ENCODE measurements around the gene SHCBP1L. TPM values are rescaled to one million over a fixed set of nuclear protein-coding genes. Genes with fewer than 3 reads are reported as not detected.

Gene SHCBP1L
- total and polyA plus RNA-seq, 9 of the 15 experiments (the other 6 are each of a cell fraction or from before 2014, with no cell fraction given) = not detected

DNA sequence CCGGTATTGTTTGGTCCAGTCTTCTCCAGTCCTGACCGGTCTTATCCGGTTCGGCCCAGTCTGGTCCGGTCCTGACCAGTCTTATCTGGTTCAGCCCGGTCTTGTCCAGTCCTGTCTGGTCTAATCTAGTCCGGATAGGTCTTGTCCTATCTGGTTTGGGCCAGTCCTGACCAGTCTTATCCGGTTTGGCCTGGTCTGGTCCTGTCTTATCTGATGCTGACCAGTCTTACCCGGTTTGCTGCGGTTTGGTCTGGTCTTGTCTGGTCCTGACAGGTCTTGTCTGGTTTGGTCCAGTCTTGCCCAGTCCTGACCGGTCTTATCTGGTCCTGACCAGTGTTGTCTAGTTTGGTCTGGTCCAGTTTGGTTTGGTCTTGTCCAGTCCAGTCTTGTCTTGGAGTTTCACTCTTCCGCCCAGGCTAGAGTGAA, 83.7 kb downstream of the SHCBP1L start (continued):
- TF ChIP-seq, protein P1, sequence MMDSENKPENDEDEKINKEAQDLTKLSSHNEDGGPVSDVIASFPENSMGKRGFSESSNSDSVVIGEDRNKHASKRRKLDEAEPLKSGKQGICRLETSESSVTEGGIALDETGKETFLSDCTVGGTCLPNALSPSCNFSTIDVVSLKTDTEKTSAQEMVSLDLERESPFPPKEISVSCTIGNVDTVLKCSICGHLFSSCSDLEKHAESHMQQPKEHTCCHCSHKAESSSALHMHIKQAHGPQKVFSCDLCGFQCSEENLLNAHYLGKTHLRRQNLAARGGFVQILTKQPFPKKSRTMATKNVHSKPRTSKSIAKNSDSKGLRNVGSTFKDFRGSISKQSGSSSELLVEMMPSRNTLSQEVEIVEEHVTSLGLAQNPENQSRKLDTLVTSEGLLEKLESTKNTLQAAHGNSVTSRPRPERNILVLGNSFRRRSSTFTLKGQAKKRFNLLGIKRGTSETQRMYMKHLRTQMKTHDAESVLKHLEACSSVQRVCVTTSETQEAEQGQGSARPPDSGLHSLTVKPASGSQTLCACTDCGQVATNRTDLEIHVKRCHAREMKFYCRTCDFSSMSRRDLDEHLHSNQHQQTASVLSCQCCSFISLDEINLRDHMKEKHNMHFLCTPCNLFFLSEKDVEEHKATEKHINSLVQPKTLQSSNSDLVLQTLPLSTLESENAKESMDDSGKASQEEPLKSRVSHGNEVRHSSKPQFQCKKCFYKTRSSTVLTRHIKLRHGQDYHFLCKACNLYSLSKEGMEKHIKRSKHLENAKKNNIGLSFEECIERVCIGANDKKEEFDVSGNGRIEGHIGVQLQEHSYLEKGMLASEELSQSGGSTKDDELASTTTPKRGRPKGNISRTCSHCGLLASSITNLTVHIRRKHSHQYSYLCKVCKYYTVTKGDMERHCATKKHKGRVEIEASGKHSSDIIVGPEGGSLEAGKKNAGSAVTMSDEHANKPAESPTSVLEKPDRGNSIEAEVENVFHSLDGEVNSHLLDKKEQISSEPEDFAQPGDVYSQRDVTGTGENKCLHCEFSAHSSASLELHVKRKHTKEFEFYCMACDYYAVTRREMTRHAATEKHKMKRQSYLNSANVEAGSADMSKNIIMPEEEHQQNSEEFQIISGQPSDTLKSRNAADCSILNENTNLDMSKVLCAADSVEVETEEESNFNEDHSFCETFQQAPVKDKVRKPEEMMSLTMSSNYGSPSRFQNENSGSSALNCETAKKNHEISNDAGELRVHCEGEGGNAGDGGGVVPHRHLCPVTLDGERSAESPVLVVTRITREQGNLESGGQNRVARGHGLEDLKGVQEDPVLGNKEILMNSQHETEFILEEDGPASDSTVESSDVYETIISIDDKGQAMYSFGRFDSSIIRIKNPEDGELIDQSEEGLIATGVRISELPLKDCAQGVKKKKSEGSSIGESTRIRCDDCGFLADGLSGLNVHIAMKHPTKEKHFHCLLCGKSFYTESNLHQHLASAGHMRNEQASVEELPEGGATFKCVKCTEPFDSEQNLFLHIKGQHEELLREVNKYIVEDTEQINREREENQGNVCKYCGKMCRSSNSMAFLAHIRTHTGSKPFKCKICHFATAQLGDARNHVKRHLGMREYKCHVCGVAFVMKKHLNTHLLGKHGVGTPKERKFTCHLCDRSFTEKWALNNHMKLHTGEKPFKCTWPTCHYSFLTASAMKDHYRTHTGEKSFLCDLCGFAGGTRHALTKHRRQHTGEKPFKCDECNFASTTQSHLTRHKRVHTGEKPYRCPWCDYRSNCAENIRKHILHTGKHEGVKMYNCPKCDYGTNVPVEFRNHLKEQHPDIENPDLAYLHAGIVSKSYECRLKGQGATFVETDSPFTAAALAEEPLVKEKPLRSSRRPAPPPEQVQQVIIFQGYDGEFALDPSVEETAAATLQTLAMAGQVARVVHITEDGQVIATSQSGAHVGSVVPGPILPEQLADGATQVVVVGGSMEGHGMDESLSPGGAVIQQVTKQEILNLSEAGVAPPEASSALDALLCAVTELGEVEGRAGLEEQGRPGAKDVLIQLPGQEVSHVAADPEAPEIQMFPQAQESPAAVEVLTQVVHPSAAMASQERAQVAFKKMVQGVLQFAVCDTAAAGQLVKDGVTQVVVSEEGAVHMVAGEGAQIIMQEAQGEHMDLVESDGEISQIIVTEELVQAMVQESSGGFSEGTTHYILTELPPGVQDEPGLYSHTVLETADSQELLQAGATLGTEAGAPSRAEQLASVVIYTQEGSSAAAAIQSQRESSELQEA (IDR thresholded peaks at IDR 0.05; ENCODE audit: low read depth) = peak; percentile 43; the same call in 1 of the 2 replicates
- TF ChIP-seq NBN (IDR thresholded peaks at IDR 0.05; ENCODE audit: low read depth) (0 out of 2 replicates have a peak, but pooled peaks have one; percentile 50), CBFB (CRISPR knock-in tag; IDR thresholded peaks at IDR 0.05) (0 out of 2 replicates have a peak, but pooled peaks have one; percentile 57), ASH1L (IDR thresholded peaks at IDR 0.05; ENCODE audit: borderline replicate concordance, low read depth, partially characterized antibody) (peak; percentile 36), ZBTB33 (CRISPR knock-in tag; IDR thresholded peaks at IDR 0.05) (peak; percentile 61; the same call in 1 of the 2 replicates), FOXK1 (CRISPR knock-in tag; IDR thresholded peaks at IDR 0.05; ENCODE audit: borderline replicate concordance) (0 out of 2 replicates have a peak, but pooled peaks have one; percentile 55), ZBTB43 (CRISPR knock-in tag; IDR thresholded peaks at IDR 0.05) (no peak), CREM (IDR thresholded peaks at IDR 0.05; ENCODE audit: low read depth) (no peak), SOX6 (IDR thresholded peaks at IDR 0.05) (peak; percentile 45; the same call in 1 of the 2 replicates), ARNT (IDR thresholded peaks at IDR 0.05) (peak in 1 of 2 experiments; percentile 93; a peak in 2 of 4 replicates)
- TF ChIP-seq, protein P2, sequence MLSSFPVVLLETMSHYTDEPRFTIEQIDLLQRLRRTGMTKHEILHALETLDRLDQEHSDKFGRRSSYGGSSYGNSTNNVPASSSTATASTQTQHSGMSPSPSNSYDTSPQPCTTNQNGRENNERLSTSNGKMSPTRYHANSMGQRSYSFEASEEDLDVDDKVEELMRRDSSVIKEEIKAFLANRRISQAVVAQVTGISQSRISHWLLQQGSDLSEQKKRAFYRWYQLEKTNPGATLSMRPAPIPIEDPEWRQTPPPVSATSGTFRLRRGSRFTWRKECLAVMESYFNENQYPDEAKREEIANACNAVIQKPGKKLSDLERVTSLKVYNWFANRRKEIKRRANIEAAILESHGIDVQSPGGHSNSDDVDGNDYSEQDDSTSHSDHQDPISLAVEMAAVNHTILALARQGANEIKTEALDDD (IDR thresholded peaks at IDR 0.05) = peak; percentile 45; the same call in 1 of the 2 replicates
- TF ChIP-seq, protein P3, sequence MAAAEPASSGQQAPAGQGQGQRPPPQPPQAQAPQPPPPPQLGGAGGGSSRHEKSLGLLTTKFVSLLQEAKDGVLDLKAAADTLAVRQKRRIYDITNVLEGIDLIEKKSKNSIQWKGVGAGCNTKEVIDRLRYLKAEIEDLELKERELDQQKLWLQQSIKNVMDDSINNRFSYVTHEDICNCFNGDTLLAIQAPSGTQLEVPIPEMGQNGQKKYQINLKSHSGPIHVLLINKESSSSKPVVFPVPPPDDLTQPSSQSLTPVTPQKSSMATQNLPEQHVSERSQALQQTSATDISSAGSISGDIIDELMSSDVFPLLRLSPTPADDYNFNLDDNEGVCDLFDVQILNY (CRISPR knock-in tag; IDR thresholded peaks at IDR 0.05) = 0 out of 2 replicates have a peak, but pooled peaks have one; percentile 33

Measured in K562 (cell line).